Heart left ventricle (tissue), 13 donors: Measurements from ENCODE around the gene SOX9.

Experiments
- CTCF ChIP-seq, 12 donors: fragments of 200-600 bp; sonication (generic) in 4 of 12; IDR thresholded peaks; one replicate each; pipeline versions ENCODE4 v1.5.0 to v1.8.0; 2018 to 2022; ENCODE audit warnings: antibody characterized with exemption in 12 of 12, mild to moderate bottlenecking in 5 of 12
- POLR2A ChIP-seq, 2 donors: fragments of 450-650 bp; IDR thresholded peaks; one replicate each; pipeline ENCODE4 v1.6.1; 2017; ENCODE audit warnings: antibody characterized with exemption in 2 of 2, mild to moderate bottlenecking in 2 of 2, moderate library complexity in 2 of 2
- donor health status: ischemic (EF 13 %, LVEDD 7.1; RV severe dilation, severe dysfunction).
- donor health status: DM: no; HTN: yes; CAD: no.
- donor health status: DM: no; HTN: no; CAD: no.
- donor health status: ischemic (EF 25% LVEDD 6.9; RV normal size, moderate dysfunction).
- donor health status: ischemic (EF 25% LVEDD 5.7; RV mildly dilated, moderate dysfunction).
- donor health status: ischemic (EF 35%, LVEDD 5.7; RV mildly dilated, moderate dysfunction).
- donor health status: nonischemic (EF 11% LVEDD 7.7; RV severe dilation, severe dysfunction).
- donor health status: DM: yes; HTN: yes; CAD: no.
- donor health status: PGD.
- donor health status: ischemic (EF 29% LVEDD 5.4; RV normal size, mild dysfunction).
- donor health status: nonischemic (EF 23%, LVEDD 6.1; RV moderate dilation, normal function).

GRCh38 chr17:72139212-72139611, 18.4 kb downstream of the SOX9 start:
- TF ChIP-seq CTCF (IDR thresholded peaks at IDR 0.05): no peak
- no peak for TF ChIP-seq POLR2A (IDR thresholded peaks at IDR 0.05)
